ENCODE data around the gene PTCD2. TPM values are rescaled to one million over a fixed set of nuclear protein-coding genes. Genes with fewer than 3 reads are reported as not detected.

PTCD2 gene
- total RNA-seq, 2 donors from 2014 or later: 8.9 to 10.2 TPM

GRCh38 chr5:72276219-72276752 lies 43.9 kb upstream of the PTCD2 start:
- Histone ChIP-seq H3K9me3 (no peaks in the 10 kb centered on the region), H3K4me3 (no peak overlapping the region), H3K27me3 (replicated peaks; ENCODE audit: insufficient read depth) (no peaks in the 10 kb centered on the region), H3K36me3 (no peaks in the 10 kb centered on the region), H3K4me1 (replicated peaks) (no peaks in the 10 kb centered on the region), H3K27ac (no peak overlapping the region)
- TF ChIP-seq POLR2AphosphoS5 (IDR thresholded peaks at IDR 0.05): no peak
- no peak for TF ChIP-seq CTCF (IDR thresholded peaks at IDR 0.05)
- no peak for TF ChIP-seq POLR2A (IDR thresholded peaks at IDR 0.05)
- DNase-seq (ENCODE audit: low spot score): no peak
- WGBS: 95% methylated on average over 3 of the region's 3 CpGs
- intact Hi-C loops (cut with DNase I): no loop called here

DNA sequence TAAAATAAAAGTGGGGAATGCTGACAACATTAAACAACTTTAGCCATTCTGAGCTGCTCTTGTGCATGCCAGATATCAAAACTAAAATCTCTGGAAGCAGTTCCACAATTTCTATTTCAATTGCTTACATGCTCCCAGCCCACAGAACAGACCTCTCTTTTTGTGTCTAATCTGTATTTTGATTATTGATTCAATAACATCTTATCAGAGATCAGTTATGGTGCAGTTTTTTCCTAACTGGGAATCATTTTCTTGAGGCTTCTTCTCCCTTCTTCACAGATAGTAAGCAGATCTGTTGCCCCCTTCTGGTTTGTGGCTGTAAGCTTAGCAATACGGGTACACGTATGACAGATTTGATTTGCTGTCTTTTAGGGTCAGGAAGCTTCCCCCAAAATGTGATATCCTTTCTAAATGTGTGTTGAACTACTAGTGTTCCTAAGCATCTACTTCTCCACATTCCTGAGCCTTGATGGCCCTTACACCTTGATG lies 39.5 kb upstream of the PTCD2 start:
- Histone ChIP-seq H3K4me1 (replicated peaks) (no peaks in the 10 kb centered on the region), H3K27me3 (replicated peaks; ENCODE audit: insufficient read depth) (no peaks in the 10 kb centered on the region), H3K36me3 (no peaks in the 10 kb centered on the region), H3K27ac (peak overlapping the region; percentile 58 to 65), H3K4me3 (no peak overlapping the region), H3K9me3 (no peaks in the 10 kb centered on the region)
- TF ChIP-seq POLR2A (IDR thresholded peaks at IDR 0.05) (no peak), CTCF (IDR thresholded peaks at IDR 0.05) (peak in 3 of 4 experiments; percentile 9 to 41 (median 37))
- intact Hi-C loops (cut with DNase I): loop anchor here (10.0 kb wide), 1 partner anchor 306 kb away; no protein-coding TSS in a partner anchor
- 30% methylated on average over 2 of the region's 2 CpGs for WGBS
- DNase-seq (ENCODE audit: low spot score): no peak

- intact Hi-C loops (cut with DNase I): loop anchor here (10.0 kb wide), 1 partner anchor 307 kb away; no protein-coding TSS in a partner anchor
- DNase-seq (ENCODE audit: low spot score): no peak
- 7% methylated on average over 1 of the region's 1 CpG for WGBS
- peak overlapping the region; percentile 58 to 65 for H3K27ac ChIP-seq
- H3K9me3 ChIP-seq: no peaks in the 10 kb centered on the region
- H3K4me3 ChIP-seq: no peak overlapping the region
- no peaks in the 10 kb centered on the region for H3K36me3 ChIP-seq
- H3K4me1 ChIP-seq (replicated peaks): no peaks in the 10 kb centered on the region
- H3K27me3 ChIP-seq (replicated peaks; ENCODE audit: insufficient read depth): no peaks in the 10 kb centered on the region
- no peak for TF ChIP-seq POLR2A (IDR thresholded peaks at IDR 0.05)
- no peak for TF ChIP-seq POLR2AphosphoS5 (IDR thresholded peaks at IDR 0.05)
- TF ChIP-seq CTCF (IDR thresholded peaks at IDR 0.05): no peak
Measured at GRCh38 chr5:72281430-72281763, 38.8 kb upstream of the PTCD2 start.

DNA sequence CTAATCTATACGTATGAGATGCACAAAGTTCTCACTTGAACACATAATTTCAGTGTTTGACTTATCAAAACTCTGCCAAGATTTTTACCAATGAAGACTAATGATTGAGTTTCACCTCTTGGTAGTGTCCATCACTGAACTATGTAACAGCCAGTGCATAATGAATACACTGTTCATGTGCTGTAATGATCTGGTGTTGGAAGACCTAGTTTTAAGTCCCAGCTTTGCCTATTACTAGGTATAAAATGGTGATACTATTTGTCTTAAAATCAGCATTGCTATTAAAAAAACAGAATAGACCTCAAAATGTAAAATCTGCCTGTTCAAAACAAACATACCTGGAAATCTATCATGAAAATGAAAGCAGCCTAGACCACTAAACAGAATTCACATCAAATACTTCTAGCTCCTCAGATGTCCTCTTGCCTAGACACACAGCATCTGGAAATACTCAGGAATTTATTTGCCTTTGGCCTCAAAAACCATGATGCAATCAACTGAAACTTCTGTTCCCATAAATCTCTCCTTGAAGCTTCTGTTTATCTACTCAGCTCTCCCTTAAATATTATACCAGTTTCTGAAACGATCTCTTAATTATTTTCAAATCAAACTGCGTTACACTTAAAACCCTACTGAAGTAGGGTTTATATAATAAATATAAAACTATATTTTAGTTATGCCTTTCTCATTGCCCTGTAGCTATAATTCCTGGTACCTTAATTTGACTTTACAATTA lies 38.2 kb upstream of the PTCD2 start:
- no peaks in the 10 kb centered on the region for H3K9me3 ChIP-seq
- H3K36me3 ChIP-seq: no peaks in the 10 kb centered on the region
- H3K27me3 ChIP-seq (replicated peaks; ENCODE audit: insufficient read depth): no peaks in the 10 kb centered on the region
- H3K27ac ChIP-seq: peak overlapping the region; percentile 58 to 65
- no peak for DNase-seq (ENCODE audit: low spot score)
- intact Hi-C loops (cut with DNase I): loop anchor here (10.0 kb wide), 1 partner anchor 307 kb away; no protein-coding TSS in a partner anchor
- 40% methylated on average over 3 of the region's 3 CpGs for WGBS
- TF ChIP-seq POLR2A (IDR thresholded peaks at IDR 0.05) (no peak), POLR2AphosphoS5 (IDR thresholded peaks at IDR 0.05) (peak; percentile 68), CTCF (IDR thresholded peaks at IDR 0.05) (no peak)
- no peaks in the 10 kb centered on the region for H3K4me1 ChIP-seq (replicated peaks)
- no peak overlapping the region for H3K4me3 ChIP-seq
